SK-N-SH (cell line): Measurements from ENCODE around the gene RFPL4AL1. TPM values are rescaled to one million over a fixed set of nuclear protein-coding genes. Genes with fewer than 3 reads are reported as not detected.

ENCODE experiments used
- CTCF ChIA-PET: fragments of 300-600, 350-600 bp; formaldehyde crosslinking; extraction: SDS; loops from one replicate; lab custom pipeline; 2021; lab: Yijun Ruan, JAX
- POLR2A ChIA-PET: fragments of 350-600 bp; sonication (Branson Sonifier 250); formaldehyde crosslinking; extraction: SDS; loops from one replicate; lab custom pipeline; 2020; ENCODE audit warnings: antibody characterized with exemption, inconsistent platforms; lab: Yijun Ruan, JAX
- DNase-seq: peaks from one replicate; pipeline ENCODE4 v3.0.0; 2012
- H2AFZ ChIP-seq: fragments of 200-600 bp; sonication (generic); 2 replicates; pipeline ENCODE4 v1.8.1; 2016; ENCODE audit warnings: antibody characterized with exemption, mild to moderate bottlenecking, low read depth
- H3F3A ChIP-seq: fragments of 200-600 bp; sonication (generic); replicated peaks from 2 replicates; pipeline ENCODE3; 2016; ENCODE audit warnings: antibody characterized with exemption, mild to moderate bottlenecking; ENCODE audit not compliant: insufficient read depth
- H3K27ac ChIP-seq, 2 experiments: fragments of 200-500 bp in 1 of 2; fragments of 200-600 bp in 1 of 2; sonication (Bioruptor generic) in 1 of 2; sonication (generic), shearing (Covaris generic) in 1 of 2; 2 replicates each; pipeline versions ENCODE4 v1.5.1 to v1.6.1; 2014 to 2016; ENCODE audit warnings: low read depth in 2 of 2, inconsistent platforms in 1 of 2, low read length in 1 of 2, mild to moderate bottlenecking in 1 of 2, mixed read lengths in 1 of 2
- H3K27me3 ChIP-seq: fragments of 200-600 bp; sonication (generic), shearing (Covaris generic); 2 replicates; pipeline ENCODE4 v1.6.1; 2016; ENCODE audit warnings: mixed run types; ENCODE audit not compliant: insufficient read depth
- H3K36me3 ChIP-seq, 2 experiments: fragments of 200-500 bp in 1 of 2; fragments of 200-600 bp in 1 of 2; sonication (Bioruptor generic) in 1 of 2; sonication (generic) in 1 of 2; replicated peaks in 1 of 2; 2 replicates each; pipeline versions ENCODE3 to v1.5.1; 2014 to 2016; ENCODE audit warnings: low read length in 1 of 2, mild to moderate bottlenecking in 1 of 2; ENCODE audit not compliant: insufficient read depth in 2 of 2, control insufficient read depth in 1 of 2
- H3K4me1 ChIP-seq, 2 experiments: fragments of 200-500 bp in 1 of 2; fragments of 200-600 bp in 1 of 2; sonication (Bioruptor generic) in 1 of 2; sonication (generic), shearing (Covaris generic) in 1 of 2; 2 replicates each; pipeline versions ENCODE4 v1.5.1 to v1.6.1; 2014 to 2016; ENCODE audit warnings: low read depth in 1 of 2, low read length in 1 of 2, mixed run types in 1 of 2; ENCODE audit not compliant: insufficient read depth in 2 of 2, control insufficient read depth in 1 of 2
- H3K4me2 ChIP-seq: fragments of 200-600 bp; sonication (generic), shearing (Covaris generic); 2 replicates; pipeline ENCODE4 v1.6.1; 2017; ENCODE audit warnings: mixed run types
- H3K4me3 ChIP-seq, 2 experiments: fragments of 200-500 bp in 1 of 2; fragments of 200-600 bp in 1 of 2; sonication (Bioruptor generic) in 1 of 2; sonication (generic), shearing (Covaris generic) in 1 of 2; 2 replicates each; pipeline versions ENCODE4 v1.5.1 to v1.8.1; 2014 to 2016; ENCODE audit warnings: low read depth in 2 of 2, inconsistent platforms in 1 of 2, low read length in 1 of 2, mild to moderate bottlenecking in 1 of 2, mixed read lengths in 1 of 2, moderate library complexity in 1 of 2
- H3K79me2 ChIP-seq: fragments of 200-600 bp; sonication (generic); 2 replicates; pipeline ENCODE4 v1.8.1; 2017; ENCODE audit warnings: mild to moderate bottlenecking; ENCODE audit not compliant: insufficient read depth
- H3K9ac ChIP-seq: fragments of 200-600 bp; sonication (generic); 2 replicates; pipeline ENCODE4 v1.6.1; 2017; ENCODE audit warnings: mixed run types
- H3K9me2 ChIP-seq: fragments of 200-600 bp; sonication (generic); 2 replicates; pipeline ENCODE4 v1.6.1; 2017; ENCODE audit warnings: mixed run types
- H3K9me3 ChIP-seq: fragments of 200-600 bp; sonication (generic); 2 replicates; pipeline ENCODE4 v1.6.1; 2017; ENCODE audit warnings: mixed run types, mild to moderate bottlenecking, moderate library complexity
- H4K20me1 ChIP-seq: fragments of 200-600 bp; sonication (generic); 2 replicates; pipeline ENCODE4 v1.6.1; 2017; ENCODE audit warnings: mild to moderate bottlenecking, mixed run types; ENCODE audit not compliant: insufficient read depth
- ELF1 ChIP-seq: IDR thresholded peaks from 2 replicates; pipeline ENCODE4 v1.4.0; 2012
- EP300 ChIP-seq, 2 experiments: IDR thresholded peaks; 2 replicates each; pipeline versions ENCODE4 v1.4.0 to v1.6.1; 2012; ENCODE audit warnings: borderline replicate concordance in 1 of 2, low read depth in 1 of 2, low read length in 1 of 2
- EZH2phosphoT487 ChIP-seq: fragments of 200-600 bp; sonication (generic); IDR thresholded peaks from 2 replicates; pipeline ENCODE4 v1.6.1; 2017; ENCODE audit warnings: low read depth, mixed run types, mild to moderate bottlenecking, antibody characterized with exemption, moderate library complexity, borderline replicate concordance
- FOSL2 ChIP-seq: IDR thresholded peaks from 2 replicates; pipeline ENCODE4 v1.4.0; 2012; ENCODE audit warnings: low read depth, mild to moderate bottlenecking, moderate library complexity, borderline replicate concordance
- FOXJ3 ChIP-seq: sonication (generic); formaldehyde crosslinking; IDR thresholded peaks from 2 replicates; pipeline ENCODE4 v1.5.1; 2020; ENCODE audit warnings: mild to moderate bottlenecking, missing genetic modification reagents
- FOXM1 ChIP-seq: IDR thresholded peaks from 2 replicates; pipeline ENCODE4 v1.4.0; 2012; ENCODE audit warnings: low read depth, mild to moderate bottlenecking
- GATA2 ChIP-seq: sonication (generic); formaldehyde crosslinking; IDR thresholded peaks from 2 replicates; pipeline ENCODE4 v1.5.0; 2020; ENCODE audit warnings: mild to moderate bottlenecking, missing genetic modification reagents
- MAX ChIP-seq: IDR thresholded peaks from 2 replicates; pipeline ENCODE4 v1.4.0; 2012; ENCODE audit warnings: low read depth
- MXI1 ChIP-seq: IDR thresholded peaks from 2 replicates; pipeline ENCODE4 v1.6.1; 2012; ENCODE audit warnings: mild to moderate bottlenecking, low read depth, low read length, improper control_type of control experiment
- NRF1 ChIP-seq: IDR thresholded peaks from 2 replicates; pipeline ENCODE4 v1.6.1; 2012; ENCODE audit warnings: low read depth, mild to moderate bottlenecking, low read length
- RCOR1 ChIP-seq: fragments of 150-350 bp; IDR thresholded peaks from 2 replicates; pipeline ENCODE4 v1.6.1; 2017; ENCODE audit warnings: antibody characterized with exemption, low read length
- RXRA ChIP-seq: IDR thresholded peaks from 2 replicates; pipeline ENCODE4 v1.4.0; 2012; ENCODE audit warnings: low read depth, mild to moderate bottlenecking, borderline replicate concordance
- SIN3A ChIP-seq: IDR thresholded peaks from 2 replicates; pipeline ENCODE4 v1.6.1; 2012; ENCODE audit warnings: low read depth, mild to moderate bottlenecking, low read length, moderate library complexity, borderline replicate concordance
- TEAD4 ChIP-seq: IDR thresholded peaks from 2 replicates; pipeline ENCODE4 v1.4.0; 2012; ENCODE audit warnings: mild to moderate bottlenecking, borderline replicate concordance; ENCODE audit not compliant: insufficient read depth
- YY1 ChIP-seq: IDR thresholded peaks from 2 replicates; pipeline ENCODE4 v1.4.0; 2012; ENCODE audit warnings: low read depth, mild to moderate bottlenecking
- WGBS: methylation state at CpG from one replicate; pipeline ENCODE4 v1.1.6; 2017; ENCODE audit warnings: low lambda C conversion rate; 5-methylcytosine and 5-hydroxymethylcytosine counted together
- polyA plus RNA-seq, 3 experiments: library from polyadenylated mRNA; depleted of rRNA; stranded (reverse); fragments of >200 nt; gene quantifications; 2 replicates each; pipeline ENCODE4 v1.2.3, GENCODE V29; 2012
- TF ChIP-seq, protein P1 (sequence below): fragments of 150-350 bp; IDR thresholded peaks from 2 replicates; pipeline ENCODE4 v1.6.1; 2016; ENCODE audit warnings: mild to moderate bottlenecking, low read depth, low read length
- TF ChIP-seq, protein P2 (sequence below): IDR thresholded peaks from 2 replicates; pipeline ENCODE4; 2012
- TF ChIP-seq, protein P3 (sequence below): IDR thresholded peaks from 2 replicates; pipeline ENCODE4 v1.4.0; 2012; ENCODE audit warnings: low read depth, borderline replicate concordance
- TF ChIP-seq, protein P4 (sequence below): IDR thresholded peaks from 2 replicates; pipeline ENCODE4 v1.6.1; 2012; ENCODE audit warnings: mild to moderate bottlenecking, low read depth, low read length, moderate library complexity
- TF ChIP-seq, protein P5 (sequence below): fragments of 150-350 bp; IDR thresholded peaks from 2 replicates; pipeline ENCODE4 v1.6.1; 2017; ENCODE audit warnings: antibody characterized with exemption, low read length, low read depth, borderline replicate concordance

The RFPL4AL1 gene
- polyA plus RNA-seq, 1 of the 3 experiments (the other 2 are of a cell fraction) = not detected

DNA sequence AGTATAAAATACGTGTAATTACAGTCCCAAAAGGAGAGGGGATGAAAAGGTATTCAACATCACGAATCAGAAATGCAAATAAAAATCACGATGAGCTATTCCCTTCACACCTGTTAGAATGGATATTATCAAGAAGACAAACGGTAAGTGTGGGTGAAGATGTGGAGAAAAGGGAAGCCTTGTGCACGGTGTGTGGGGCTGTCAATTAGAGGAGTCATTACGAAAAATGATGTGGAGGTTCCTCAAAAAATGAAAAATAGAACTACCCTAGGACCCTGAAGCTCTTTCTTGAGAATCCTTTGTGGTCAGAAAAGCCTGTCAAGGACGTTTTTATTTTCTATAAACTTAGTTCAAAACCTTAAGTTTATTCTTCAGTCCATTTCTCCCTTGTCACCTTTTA is 43.5 kb downstream of the RFPL4AL1 start:
- no peaks in the 10 kb centered on the region for H3K9me3 ChIP-seq
- no peaks in the 10 kb centered on the region for H3K36me3 ChIP-seq
- CTCF ChIA-PET = no interaction called here
- no peak overlapping the region for H2AFZ ChIP-seq
- no peaks in the 10 kb centered on the region for H3K79me2 ChIP-seq
- no peaks in the 10 kb centered on the region; the same call in 1 of the 2 replicates for H3K27me3 ChIP-seq
- no peak overlapping the region for H3K4me2 ChIP-seq
- WGBS = under 1% methylated on average over 7 of the region's 7 CpGs
- H3F3A ChIP-seq = no peaks in the 10 kb centered on the region
- no peaks in the 10 kb centered on the region; a peak in 1 of 4 replicates for H3K4me1 ChIP-seq
- no peak for DNase-seq
- H4K20me1 ChIP-seq = no peaks in the 10 kb centered on the region
- H3K27ac ChIP-seq = no peak overlapping the region
- H3K9ac ChIP-seq = no peak overlapping the region
- TF ChIP-seq, protein P1, sequence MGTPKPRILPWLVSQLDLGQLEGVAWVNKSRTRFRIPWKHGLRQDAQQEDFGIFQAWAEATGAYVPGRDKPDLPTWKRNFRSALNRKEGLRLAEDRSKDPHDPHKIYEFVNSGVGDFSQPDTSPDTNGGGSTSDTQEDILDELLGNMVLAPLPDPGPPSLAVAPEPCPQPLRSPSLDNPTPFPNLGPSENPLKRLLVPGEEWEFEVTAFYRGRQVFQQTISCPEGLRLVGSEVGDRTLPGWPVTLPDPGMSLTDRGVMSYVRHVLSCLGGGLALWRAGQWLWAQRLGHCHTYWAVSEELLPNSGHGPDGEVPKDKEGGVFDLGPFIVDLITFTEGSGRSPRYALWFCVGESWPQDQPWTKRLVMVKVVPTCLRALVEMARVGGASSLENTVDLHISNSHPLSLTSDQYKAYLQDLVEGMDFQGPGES = no peak
- no peak for TF ChIP-seq EZH2phosphoT487
- TF ChIP-seq, protein P2, sequence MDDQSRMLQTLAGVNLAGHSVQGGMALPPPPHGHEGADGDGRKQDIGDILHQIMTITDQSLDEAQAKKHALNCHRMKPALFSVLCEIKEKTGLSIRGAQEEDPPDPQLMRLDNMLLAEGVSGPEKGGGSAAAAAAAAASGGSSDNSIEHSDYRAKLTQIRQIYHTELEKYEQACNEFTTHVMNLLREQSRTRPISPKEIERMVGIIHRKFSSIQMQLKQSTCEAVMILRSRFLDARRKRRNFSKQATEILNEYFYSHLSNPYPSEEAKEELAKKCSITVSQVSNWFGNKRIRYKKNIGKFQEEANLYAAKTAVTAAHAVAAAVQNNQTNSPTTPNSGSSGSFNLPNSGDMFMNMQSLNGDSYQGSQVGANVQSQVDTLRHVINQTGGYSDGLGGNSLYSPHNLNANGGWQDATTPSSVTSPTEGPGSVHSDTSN = no peak
- no peak for TF ChIP-seq MAX
- no peak for TF ChIP-seq MXI1
- no peak for TF ChIP-seq RXRA
- TF ChIP-seq ELF1 = no peak
- TF ChIP-seq, protein P3, sequence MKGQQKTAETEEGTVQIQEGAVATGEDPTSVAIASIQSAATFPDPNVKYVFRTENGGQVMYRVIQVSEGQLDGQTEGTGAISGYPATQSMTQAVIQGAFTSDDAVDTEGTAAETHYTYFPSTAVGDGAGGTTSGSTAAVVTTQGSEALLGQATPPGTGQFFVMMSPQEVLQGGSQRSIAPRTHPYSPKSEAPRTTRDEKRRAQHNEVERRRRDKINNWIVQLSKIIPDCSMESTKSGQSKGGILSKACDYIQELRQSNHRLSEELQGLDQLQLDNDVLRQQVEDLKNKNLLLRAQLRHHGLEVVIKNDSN = no peak
- TF ChIP-seq FOXM1 = no peak
- TF ChIP-seq, protein P4, sequence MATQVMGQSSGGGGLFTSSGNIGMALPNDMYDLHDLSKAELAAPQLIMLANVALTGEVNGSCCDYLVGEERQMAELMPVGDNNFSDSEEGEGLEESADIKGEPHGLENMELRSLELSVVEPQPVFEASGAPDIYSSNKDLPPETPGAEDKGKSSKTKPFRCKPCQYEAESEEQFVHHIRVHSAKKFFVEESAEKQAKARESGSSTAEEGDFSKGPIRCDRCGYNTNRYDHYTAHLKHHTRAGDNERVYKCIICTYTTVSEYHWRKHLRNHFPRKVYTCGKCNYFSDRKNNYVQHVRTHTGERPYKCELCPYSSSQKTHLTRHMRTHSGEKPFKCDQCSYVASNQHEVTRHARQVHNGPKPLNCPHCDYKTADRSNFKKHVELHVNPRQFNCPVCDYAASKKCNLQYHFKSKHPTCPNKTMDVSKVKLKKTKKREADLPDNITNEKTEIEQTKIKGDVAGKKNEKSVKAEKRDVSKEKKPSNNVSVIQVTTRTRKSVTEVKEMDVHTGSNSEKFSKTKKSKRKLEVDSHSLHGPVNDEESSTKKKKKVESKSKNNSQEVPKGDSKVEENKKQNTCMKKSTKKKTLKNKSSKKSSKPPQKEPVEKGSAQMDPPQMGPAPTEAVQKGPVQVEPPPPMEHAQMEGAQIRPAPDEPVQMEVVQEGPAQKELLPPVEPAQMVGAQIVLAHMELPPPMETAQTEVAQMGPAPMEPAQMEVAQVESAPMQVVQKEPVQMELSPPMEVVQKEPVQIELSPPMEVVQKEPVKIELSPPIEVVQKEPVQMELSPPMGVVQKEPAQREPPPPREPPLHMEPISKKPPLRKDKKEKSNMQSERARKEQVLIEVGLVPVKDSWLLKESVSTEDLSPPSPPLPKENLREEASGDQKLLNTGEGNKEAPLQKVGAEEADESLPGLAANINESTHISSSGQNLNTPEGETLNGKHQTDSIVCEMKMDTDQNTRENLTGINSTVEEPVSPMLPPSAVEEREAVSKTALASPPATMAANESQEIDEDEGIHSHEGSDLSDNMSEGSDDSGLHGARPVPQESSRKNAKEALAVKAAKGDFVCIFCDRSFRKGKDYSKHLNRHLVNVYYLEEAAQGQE = no peak
- TF ChIP-seq, protein P5, sequence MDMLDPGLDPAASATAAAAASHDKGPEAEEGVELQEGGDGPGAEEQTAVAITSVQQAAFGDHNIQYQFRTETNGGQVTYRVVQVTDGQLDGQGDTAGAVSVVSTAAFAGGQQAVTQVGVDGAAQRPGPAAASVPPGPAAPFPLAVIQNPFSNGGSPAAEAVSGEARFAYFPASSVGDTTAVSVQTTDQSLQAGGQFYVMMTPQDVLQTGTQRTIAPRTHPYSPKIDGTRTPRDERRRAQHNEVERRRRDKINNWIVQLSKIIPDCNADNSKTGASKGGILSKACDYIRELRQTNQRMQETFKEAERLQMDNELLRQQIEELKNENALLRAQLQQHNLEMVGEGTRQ = no peak
- TF ChIP-seq NRF1 = no peak
- no peak for TF ChIP-seq SIN3A
- TF ChIP-seq RCOR1 = no peak
- no peak for TF ChIP-seq YY1
- TF ChIP-seq FOXJ3 (CRISPR knock-in tag) = no peak
- TF ChIP-seq GATA2 = no peak
- no peak for TF ChIP-seq FOSL2
- no peak for TF ChIP-seq EP300 (IDR thresholded peaks at IDR 0.05; ENCODE audit: borderline replicate concordance in 1 of 2, low read depth in 1 of 2, low read length in 1 of 2)
- no peak for TF ChIP-seq TEAD4
- no peak overlapping the region for H3K4me3 ChIP-seq
- POLR2A ChIA-PET = interaction anchor here (0.6 kb wide), 1 partner anchor 264 kb away, joined by 3 read pairs; no protein-coding TSS in a partner anchor
- no peaks in the 10 kb centered on the region for H3K9me2 ChIP-seq
